Activated naive CD4-positive, alpha-beta T cell treated with anti-CD3 and anti-CD28 coated beads, Interleukin-2, amount 50 U/mL, for 16 hours (primary cell): ENCODE measurements around the gene MSI2.

Experiments used
- DNase-seq: peaks from one replicate; pipeline ENCODE4 v3.0.0-alpha.2; 2020

Gene MSI2

DNA sequence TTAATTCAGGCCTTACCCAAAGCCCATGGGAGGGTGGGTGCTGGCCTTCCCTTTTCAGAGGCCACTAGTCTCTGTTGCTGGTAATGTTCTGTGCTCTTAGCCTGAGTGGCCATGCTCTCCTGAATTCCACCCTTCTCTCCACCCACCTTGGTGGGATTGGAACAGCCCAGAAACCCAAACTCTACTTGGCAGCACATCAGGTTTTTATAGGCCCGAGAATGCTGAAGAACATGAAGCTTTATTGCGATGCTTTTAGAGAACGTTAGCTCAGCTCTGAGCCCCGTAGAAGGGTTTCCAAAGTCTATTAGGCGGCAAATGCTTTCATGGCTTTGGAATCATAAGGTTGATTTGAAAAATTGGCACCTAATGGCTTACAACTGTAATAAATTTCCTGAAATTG lies 209.3 kb downstream of the MSI2 start:
- DNase-seq, result no peak

DNA sequence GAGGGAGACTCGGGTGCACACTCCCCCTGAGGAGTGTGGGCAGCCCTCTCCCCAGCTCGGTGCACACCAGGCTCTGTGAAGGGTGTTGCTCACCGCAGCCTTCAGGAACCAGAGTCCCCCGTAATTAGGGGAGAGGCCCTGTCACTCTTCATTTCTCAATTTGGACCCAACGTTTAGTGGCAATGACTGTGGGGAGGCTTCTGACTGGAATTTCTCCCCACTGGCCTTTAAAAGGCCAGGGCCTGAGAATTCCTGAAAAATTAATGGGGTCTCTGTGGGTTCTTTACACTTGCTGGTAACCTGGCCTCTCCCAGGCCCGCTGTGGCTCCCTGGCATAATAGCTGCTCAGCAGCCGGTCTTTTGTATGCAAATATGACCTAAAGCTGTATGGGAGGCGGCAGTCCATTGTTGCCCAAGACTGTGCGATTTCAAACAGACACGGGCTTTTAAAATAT lies 209.7 kb downstream of the MSI2 start:
- no peak for DNase-seq

DNA sequence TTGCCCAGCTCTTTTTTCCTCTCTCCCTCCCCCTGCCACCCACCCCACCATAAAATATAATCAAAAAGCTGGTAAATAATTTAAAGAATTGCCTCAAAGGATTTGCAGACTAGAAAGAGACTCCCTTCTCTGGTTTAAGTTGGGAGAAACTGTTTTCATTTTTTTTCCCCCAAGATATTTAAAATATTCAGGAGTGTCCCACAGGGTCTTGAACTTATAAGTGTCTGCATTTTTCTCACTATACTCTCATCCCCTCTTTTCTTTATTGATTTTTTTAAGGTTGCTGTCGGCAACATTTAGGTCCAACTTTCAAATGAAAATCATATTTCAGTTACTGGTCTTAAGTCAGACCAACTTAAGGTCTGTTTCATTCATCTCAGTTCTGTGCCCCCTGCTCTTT lies 210.2 kb downstream of the MSI2 start:
- DNase-seq, result no peak

DNA sequence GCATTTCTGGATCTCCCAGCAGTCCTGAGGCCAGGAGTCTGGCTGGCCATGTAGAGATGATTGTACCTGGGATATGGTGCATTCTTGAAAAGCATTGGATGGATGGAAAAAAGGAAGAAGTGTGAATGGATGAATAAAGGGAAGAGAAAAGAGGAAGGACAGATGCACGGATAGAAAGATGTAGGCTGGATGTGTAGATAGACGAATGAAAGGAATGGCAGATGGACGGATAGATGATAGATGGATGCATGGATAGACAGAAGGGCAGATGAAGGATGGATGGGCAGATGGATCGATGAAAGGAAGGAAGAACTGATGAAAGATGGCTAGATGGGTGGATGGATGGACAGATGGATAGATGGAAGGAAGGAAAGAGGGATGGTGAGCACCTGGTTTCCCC lies 210.9 kb downstream of the MSI2 start:
- DNase-seq, result no peak

DNA sequence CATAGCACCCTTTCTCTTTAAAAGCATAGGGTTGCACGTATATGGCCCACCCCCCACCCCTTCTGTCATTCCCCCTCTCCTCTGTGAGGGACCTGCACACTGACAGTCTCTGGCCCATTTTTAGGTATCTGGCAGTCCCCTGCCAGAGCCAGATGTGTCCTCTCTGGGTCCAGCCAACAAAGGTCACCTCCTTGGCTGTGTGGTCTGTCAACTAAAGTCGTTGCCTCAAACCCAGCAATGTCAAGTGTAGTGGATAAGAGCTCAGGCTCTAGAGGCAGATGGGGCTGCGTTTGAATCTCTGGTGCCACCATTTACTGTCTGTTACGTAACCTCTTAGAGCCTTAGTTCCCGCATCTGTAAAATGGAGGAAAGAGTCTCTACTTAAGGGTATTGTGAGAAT lies 211.5 kb downstream of the MSI2 start:
- no peak for DNase-seq

DNA sequence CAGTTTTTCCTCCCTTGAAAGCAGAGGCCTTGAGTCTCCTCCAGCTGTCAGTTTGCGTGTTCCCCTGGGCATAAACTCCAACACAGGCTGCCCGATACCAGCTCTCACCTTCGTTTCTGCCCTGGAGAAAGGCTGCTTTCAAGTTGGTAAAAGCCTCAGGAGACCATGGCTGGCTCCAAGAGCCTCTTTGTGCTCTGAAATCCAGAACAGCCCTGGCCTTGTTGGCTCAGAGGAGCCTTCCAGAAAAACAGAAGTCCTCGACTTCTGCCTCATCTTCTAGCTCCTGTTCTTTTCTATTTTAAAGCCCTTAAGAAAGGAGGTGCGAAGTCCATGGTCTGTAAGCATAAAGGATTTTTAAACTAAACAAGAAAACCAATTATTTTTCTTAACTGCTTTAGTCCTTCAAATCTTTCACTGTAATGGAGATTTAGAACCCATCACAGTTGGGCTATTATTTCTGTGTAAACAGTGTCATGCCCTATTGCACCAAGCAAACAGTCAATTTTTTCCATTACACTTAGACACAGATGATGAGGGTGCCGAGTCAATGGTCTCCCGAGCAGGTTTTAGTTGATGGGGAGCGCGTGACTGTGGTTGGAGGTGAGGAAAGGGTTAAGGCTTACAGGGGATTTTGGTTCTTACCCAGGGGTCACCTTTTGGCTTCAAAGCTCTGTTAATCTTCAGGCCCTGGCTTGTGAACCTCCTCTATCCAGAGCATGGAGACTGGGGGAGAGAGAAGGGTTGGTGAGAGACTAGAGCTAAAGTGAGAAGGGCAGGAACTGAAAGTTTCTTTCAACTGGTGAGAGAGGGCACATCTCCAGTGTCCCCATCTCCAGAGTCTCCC lies 212.8 kb downstream of the MSI2 start:
- DNase-seq, result no peak

DNA sequence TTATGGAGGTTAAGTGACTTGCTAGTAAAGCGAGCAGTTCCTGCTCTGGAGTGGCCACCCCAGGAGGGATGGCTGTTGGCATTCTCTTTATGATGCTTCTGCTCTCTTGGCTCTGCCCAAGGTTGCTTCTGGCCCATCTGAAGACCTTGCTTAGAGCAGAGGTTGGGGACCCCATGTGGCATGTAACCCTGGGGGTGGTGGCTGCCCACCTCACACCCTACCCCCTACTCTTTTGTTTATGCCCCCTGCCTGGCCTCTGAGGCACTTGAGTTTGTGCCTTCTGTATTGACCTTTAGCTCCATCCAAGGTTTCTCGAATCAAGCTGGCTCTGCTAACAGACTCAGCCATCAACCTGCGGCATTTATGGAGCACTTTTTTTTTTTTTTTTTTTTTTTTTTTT lies 214.6 kb downstream of the MSI2 start:
- DNase-seq, result no peak

DNA sequence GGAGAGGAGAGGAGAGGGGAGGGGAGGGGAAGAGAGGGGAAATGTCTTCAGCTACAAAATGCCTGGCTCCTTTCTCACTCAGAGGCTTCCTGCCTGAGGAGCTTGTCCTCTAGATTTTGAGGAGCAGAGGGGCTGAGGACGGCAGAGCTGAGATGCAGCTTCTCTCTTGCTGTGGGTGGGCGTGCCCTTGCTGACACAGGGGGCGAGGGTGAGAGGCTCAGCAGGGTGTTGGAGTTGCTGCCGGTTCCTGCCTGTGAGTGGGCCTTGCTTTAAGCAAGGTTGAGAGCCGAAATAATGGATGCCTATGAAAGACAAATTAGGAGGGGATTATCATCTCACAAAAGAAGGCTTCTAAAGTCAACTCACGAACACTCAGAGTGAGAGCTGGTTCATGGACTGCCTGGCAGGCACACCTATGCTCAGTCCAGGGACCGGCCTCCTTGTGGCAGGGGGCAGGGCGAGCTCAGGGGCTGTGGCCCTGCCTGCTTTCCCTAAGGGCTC lies 215.6 kb downstream of the MSI2 start:
- DNase-seq, result no peak

DNA sequence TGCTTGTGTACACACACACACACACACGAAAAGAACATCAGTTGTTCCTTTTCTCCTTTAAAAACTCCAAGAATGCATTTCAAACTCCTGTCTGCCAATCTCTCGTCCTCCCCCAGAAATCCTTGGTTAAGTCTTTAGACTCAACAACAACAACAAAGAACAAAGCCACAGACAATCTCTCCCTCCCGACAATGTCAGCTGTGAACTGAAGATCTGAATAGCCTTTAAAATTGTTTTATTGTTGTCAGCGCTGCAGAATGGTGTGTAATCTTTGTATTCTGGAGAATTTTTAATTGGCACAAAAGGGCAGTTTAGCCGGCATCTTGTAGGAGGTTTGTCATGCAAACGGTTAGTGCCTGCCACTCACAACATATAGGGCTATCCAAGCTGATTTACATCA lies 219.5 kb downstream of the MSI2 start:
- no peak for DNase-seq

DNA sequence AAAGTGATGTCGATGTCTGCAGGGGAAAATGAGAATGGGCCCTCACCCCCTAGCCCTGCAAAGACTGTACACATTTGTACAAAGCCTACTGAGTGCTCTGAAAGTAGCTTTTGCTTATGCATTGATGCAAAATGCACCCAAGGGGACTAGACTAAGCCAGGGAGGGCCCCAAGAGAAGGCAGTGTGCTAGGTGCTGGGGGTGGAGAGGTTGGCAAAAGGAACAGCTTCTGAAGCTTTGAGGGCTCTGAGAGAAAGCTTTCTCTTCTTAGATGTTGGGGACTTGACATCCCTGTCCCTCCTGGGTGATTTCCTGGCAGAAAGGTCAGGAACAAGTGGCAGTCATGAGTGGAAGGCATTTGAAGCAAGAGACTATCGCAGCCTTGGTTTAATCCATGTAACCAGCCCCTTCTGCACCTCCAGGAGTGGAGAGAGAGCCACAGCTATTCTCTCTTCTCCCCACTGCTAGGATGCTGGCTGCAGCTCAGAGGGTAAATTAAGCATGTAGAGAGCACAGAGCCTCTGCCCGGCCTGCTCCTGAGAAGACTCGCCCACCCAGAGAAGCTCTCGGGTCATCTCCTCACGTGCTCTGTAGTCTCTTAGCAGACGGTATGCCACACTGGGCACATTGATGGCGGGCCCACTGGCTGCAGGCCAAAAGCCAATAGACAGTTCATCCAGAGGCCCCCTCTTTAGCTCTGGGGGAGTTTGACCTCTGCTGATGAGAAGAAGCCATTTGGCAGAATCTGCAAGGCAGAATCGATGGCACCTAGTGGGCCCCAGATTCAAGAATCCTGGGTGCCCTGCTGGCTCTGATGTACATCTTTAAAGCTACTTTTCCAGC lies 221.4 kb downstream of the MSI2 start:
- no peak for DNase-seq

DNA sequence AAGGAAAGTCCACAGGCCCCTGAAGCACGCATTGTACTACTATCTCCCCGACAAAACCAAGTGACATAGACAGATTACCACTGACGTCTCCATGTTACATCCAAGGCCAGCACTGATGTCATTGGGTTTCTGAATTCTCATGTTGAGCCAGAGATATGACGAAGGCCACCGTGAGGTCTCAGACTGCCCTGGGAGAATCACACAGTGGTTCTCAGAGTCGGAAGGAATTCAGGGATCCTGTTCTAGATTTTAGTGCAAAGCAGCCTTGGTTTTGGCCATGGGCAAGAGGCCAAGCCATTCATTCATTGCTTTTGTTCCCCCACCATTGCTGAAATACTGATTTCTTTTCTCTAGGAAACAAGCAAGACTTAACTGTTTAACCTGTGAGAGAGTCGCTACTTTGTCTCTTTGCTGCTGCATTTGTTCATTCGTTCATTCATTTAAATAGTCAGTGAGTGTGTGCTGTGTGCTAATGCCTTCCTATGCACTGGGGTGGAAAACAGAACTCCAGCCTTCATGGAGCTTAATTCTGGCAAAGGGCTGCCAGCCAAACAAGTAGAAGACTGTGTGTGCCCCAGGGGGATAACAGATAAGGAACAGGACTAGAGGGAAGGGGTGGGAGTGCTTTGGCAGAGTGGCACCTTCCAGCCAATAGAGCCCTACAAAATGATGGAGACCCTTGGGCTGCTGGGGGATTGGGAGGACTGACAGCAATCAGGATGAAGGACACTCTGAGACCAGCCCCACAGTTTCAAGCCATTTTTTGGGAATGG lies 222.3 kb downstream of the MSI2 start:
- no peak for DNase-seq

DNA sequence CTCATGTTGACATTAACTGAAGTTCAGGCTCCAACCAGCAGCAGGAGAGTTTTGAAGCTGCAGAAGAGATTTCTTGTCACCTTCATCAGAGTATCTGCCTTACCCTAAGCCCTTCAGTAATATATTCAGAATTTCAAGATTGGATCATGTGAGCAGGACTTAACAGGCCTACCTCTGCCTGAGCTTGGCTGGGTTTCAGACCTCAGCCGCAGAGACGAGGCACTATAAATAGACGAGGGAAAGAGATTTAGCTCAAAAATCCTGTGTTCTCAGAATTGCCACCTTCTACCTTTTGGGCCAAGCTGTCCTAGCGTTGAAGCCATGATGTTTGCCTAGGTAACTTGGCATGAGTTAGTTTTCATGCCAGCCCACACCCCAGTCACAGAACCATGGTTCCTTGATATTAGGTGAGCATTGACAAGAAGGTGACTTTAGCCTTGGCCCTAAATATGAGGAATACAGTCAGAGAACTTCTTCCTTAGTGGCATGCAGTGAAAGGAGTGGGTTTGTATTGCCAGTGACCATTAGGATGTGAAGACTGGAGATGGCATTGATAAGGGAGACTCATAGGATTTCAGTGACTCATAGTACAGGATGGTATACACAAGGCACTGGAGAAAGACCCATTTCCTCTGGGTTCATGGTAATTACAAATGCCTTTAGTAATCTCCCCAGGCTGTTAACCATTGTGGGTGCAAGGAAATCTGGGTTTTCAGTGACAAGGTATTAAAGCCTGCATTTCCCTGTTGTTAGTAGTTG lies 224.3 kb downstream of the MSI2 start:
- no peak for DNase-seq

DNA sequence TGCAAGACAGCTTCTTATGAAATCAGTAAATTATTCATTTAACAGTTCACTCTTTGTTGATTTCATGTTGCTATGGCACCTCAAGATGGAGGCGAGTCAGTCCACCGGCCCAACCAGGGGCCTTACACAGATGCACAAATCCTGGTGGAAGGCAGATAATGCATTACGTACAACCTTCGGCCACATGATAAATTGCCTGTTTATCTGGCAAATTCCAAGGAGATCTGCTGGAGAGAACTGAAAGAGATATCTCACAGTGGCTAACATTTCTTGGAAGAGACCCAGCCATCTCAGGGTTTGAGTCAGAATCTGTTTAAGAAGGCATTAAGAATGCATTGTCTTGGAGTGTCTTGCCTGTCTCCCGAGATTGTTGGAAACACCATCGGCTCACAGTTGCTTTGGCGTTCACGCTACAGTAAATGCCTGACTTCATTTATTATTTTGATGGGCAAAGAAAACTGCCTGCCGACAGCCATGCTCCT lies 225.6 kb downstream of the MSI2 start:
- no peak for DNase-seq

DNA sequence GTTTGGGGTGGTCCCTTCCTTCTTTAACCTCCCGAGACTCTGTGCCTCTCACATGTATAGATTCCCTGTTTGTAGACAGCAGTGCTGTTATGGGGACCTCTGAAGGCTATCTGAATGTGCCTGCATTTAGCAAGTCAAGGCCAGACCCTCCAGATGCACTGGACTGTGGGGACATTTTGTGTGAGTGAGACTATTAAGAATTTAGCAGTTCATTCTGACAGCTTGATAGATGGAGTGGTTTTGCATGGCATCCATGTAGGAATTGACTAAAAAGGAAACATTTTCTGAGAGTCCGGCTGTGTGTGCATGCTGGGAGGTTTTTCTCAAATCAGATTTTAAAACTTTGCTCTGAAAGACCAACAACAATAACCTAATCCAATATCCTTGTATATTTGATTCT lies 226.3 kb downstream of the MSI2 start:
- DNase-seq, result no peak

DNA sequence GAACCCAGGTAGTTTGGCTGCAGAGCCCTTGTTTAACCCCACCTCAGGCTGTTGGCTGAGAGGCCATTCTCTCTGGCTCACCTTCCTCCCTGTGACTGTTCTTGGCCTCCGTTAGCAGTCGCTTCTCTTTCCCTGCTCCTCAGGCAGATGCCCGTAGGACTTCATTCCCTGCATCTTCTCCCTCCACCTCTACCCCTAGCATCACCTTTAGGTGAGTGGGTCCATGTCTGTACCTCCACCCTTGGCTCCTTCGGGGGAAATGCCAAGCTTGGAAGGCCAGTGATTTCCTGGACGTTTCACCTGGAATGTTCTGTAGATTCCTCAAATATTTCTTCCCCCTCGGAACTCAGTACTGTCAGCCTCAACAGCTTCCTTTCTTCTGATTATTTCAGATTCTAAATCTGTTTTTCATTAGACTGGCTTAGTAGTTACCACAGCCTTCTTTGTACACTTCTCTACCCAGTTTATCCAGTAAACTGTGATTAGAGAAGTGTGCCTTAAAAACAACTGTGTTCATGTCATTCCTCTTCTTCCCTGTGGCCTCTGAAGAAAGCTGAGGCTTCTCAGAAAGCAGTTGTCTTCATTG lies 227.9 kb downstream of the MSI2 start:
- DNase-seq, result no peak

DNA sequence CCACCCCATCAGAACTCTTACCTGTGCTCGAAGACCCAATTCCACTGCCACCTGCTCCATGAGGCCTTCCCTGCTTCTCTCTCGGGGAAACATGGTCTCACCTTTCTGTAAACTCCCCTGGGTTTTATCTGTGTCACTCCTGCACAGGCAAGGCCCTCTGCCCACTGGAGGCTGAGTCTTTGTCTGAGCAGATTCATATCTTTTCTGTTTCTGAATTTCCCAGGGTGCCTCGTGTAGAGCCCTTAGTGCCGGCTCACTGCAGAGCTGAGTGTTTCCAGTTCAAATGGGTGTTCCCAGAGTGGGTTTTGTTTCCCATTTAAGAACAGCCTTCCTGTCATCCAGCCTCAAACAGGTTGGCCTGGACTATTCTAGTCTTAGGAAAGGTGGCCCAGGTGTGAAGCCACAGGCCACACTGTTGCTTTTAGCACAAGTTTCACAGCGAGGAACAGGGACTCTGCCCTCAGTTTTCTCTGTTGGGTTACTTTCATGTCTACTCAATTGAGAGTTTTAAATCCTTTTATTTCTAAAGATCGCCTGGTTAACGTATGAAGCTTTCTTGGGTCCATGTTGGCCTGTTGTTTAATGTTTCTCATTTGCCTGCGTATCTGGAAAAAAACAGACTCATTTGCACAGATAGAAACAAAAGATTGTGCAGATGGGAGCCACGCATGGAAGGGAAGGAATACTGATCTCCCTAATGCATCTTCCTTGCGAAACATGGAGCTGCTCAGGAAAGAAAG lies 228.7 kb downstream of the MSI2 start:
- DNase-seq, result no peak

DNA sequence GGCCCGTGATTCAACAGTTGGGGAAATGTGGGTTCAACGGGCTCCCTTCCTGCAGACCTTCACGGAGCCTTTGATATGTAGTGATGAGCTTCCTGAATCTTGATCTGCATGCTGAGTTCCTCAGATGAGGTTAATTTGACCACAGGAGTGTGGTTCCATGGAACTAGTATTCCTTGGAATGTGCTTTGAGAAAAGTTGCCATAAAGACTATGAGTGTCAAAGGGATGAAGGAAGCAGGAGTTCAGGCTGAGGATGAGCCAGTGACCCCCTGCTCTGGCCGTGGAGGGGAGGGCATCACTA lies 229.2 kb downstream of the MSI2 start:
- no peak for DNase-seq

DNA sequence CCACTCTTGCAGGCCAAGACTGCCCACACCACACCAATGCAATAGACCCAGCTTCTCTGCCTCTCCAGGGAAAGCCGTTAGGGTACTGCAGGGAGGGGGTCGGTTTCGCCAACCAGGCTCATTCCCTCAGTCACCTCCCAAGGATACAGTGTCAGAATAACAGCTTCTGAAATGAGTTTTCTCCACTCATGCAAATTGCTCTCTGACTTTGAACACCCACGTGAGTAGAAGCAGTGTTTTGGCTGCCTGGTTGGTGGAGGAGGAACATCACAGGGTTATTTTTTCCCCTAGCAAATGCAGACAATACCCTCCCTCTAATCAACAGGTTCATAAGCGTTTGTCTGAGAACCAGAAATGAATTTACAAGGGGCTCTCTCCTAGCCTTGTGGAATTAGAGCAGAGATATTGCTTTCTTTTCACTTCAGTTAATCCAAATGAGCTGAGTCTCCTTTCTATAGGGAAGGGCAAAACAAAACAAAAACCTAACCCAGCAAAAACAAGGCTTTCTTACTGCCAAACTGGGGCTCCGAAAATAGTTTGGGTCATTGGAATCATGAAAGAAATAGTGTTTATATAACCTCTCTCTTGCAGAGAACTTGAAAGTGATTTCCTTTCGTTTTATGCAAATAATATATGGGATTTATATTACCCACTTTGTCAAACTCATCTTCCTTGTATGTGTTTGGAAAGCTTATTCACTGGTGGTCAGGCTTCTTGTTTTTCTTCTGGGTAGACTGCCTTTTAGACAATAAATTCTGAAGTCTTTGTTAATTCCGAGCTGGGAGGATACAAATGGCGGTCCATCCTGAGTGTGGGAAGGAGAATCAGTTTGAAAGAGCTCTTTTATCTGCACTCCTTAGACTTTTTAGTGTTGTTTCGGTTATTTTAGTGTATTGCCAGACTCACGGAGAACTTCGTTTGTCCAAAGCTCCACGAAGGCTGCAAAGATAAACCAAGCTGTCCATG lies 229.9 kb downstream of the MSI2 start:
- DNase-seq, result no peak

DNA sequence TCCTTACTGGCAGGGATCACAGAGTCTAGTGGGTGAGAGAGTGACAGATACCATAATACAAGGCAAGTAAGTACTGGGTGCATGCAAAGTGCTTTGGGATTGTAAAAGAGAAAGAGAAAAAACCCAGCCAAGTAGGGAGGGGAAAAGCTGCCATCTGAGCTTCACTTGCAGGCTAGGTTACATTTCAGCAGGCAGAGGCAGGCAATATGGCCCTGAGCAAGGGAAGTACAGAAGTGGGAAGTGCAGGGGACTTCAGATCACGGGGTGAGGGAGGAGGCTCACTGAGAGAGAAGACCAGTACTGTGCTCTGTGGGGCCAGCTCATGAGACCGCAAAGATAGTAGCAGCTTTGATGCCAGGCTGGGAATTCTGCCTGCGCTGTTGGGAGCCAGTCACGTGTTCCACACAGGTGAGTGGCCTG lies 230.6 kb downstream of the MSI2 start:
- no peak for DNase-seq

DNA sequence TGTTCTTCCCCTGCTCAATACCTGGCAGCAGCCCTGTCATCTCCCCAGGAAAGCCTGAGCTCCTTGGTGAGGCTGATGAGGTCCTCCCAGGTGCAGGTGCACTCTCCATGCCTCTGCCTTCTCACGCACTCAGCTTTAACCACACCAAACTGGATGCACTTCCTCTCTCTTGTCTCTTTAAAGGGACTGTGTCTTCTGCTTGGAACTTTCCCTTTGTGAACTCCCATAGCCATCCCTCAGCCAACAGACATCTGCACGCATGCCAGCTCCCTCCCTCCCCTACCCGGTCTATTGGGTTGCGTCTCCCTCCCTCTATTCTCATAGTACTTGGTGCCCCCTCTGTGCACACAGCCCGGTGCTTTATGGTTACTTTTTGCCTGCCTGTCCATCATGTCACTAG lies 231.2 kb downstream of the MSI2 start:
- DNase-seq, result no peak
